T-cell (primary cell): ENCODE data around the gene ATP9B. TPM values are rescaled to one million over a fixed set of nuclear protein-coding genes. Genes with fewer than 3 reads are reported as not detected.

Source experiments
- ATAC-seq, 4 experiments: fragments of 200-7000 bp in 3 of 4; fragments of 150-1000 bp in 1 of 4; cut with Tn5 transposase; replicated peaks in 1 of 4; 1 replicate in 3 of 4; 2 replicates in 1 of 4; pipeline ENCODE4 v1.10.0; 2021; ENCODE audit warnings: moderate library complexity in 3 of 4, mild to moderate bottlenecking in 2 of 4, moderate number of reproducible peaks in 1 of 4
- CTCF ChIA-PET, 2 donors: fragments of 300-600 bp; sonication (Branson Sonifier 250); formaldehyde crosslinking; loops; one replicate each; lab custom pipeline; 2022; ENCODE audit warnings: antibody characterized with exemption in 2 of 2; lab: Charles Lee
- POLR2A ChIA-PET, 2 donors: fragments of 300-600 bp; sonication (Branson Sonifier 250); formaldehyde crosslinking; loops; one replicate each; lab custom pipeline; 2022; ENCODE audit warnings: antibody characterized with exemption in 2 of 2; lab: Charles Lee
- DNase-seq, 35 experiments: peaks; one replicate each; pipeline versions ENCODE4 v3.0.0 to v3.0.0-alpha.2; 2013 to 2023
- H3K27ac ChIP-seq: one replicate; pipeline ENCODE4 v1.5.1; 2013; ENCODE audit warnings: low read length
- H3K27me3 ChIP-seq, 2 experiments: replicated peaks in 1 of 2; 1 replicate in 1 of 2; 2 replicates in 1 of 2; pipeline versions ENCODE4 v1.6.1 to v1.7.0; 2013; ENCODE audit warnings: low read length in 1 of 2, mixed read lengths in 1 of 2; ENCODE audit not compliant: control insufficient read depth in 2 of 2, insufficient read depth in 2 of 2; ENCODE audit errors: extremely low read depth in 1 of 2
- H3K36me3 ChIP-seq, 2 donors: 1 replicate in 1 of 2; 2 replicates in 1 of 2; pipeline versions ENCODE4 v1.6.1 to v1.7.0; 2013; ENCODE audit warnings: low read length in 1 of 2; ENCODE audit not compliant: control insufficient read depth in 2 of 2, insufficient read depth in 1 of 2; ENCODE audit errors: extremely low read depth in 1 of 2
- H3K4me1 ChIP-seq, 2 experiments: 1 replicate in 1 of 2; 2 replicates in 1 of 2; pipeline versions ENCODE4 v1.6.1 to v1.7.0; 2013; ENCODE audit warnings: low read length in 2 of 2, mixed read lengths in 1 of 2; ENCODE audit not compliant: insufficient read depth in 2 of 2, control insufficient read depth in 1 of 2; ENCODE audit errors: extremely low read depth in 1 of 2
- H3K4me3 ChIP-seq, 2 donors: 1 replicate in 1 of 2; 2 replicates in 1 of 2; pipeline versions ENCODE4 v1.5.1 to v1.7.0; 2013; ENCODE audit warnings: mild to moderate bottlenecking in 2 of 2, low read length in 1 of 2, moderate library complexity in 1 of 2; ENCODE audit not compliant: control insufficient read depth in 1 of 2; ENCODE audit errors: extremely low read depth in 1 of 2
- H3K9me3 ChIP-seq: 2 replicates; pipeline ENCODE4 v1.7.0; 2013
- H3K27ac Mint-ChIP-seq, 2 donors: one replicate each; pipeline ENCODE4 v1.8.0; 2020 to 2021; ENCODE audit warnings: mild to moderate bottlenecking in 2 of 2, mixed read lengths in 2 of 2
- H3K27me3 Mint-ChIP-seq, 2 donors: one replicate each; pipeline ENCODE4 v1.8.0; 2021 to 2022; ENCODE audit warnings: mixed read lengths in 2 of 2
- H3K36me3 Mint-ChIP-seq: one replicate; pipeline ENCODE4 v1.8.0; 2021; ENCODE audit warnings: mixed read lengths
- H3K4me1 Mint-ChIP-seq, 3 donors: one replicate each; pipeline ENCODE4 v1.8.0; 2020 to 2022; ENCODE audit warnings: mixed read lengths in 3 of 3, mild to moderate bottlenecking in 1 of 3
- H3K4me3 Mint-ChIP-seq, 3 donors: one replicate each; pipeline ENCODE4 v1.8.0; 2020 to 2022; ENCODE audit warnings: mild to moderate bottlenecking in 3 of 3, mixed read lengths in 3 of 3, moderate library complexity in 3 of 3
- H3K9me3 Mint-ChIP-seq, 3 donors: one replicate each; pipeline ENCODE4 v1.8.0; 2020 to 2022; ENCODE audit warnings: mixed read lengths in 3 of 3
- WGBS: methylation state at CpG from one replicate; pipeline ENCODE4 v1.1.5; 2013; ENCODE audit warnings: missing lambda C conversion rate; ENCODE audit not compliant: insufficient coverage; 5-methylcytosine and 5-hydroxymethylcytosine counted together
- total RNA-seq, 35 experiments: library from RNA in 6 of 35; stranded (reverse) in 6 of 35; fragments of 120-200 nt in 1 of 35; gene quantifications; one replicate each; pipeline versions ENCODE4 v1.2.1 to v1.2.4 and lab custom pipeline; 2013 to 2026

The ATP9B gene, protein sequence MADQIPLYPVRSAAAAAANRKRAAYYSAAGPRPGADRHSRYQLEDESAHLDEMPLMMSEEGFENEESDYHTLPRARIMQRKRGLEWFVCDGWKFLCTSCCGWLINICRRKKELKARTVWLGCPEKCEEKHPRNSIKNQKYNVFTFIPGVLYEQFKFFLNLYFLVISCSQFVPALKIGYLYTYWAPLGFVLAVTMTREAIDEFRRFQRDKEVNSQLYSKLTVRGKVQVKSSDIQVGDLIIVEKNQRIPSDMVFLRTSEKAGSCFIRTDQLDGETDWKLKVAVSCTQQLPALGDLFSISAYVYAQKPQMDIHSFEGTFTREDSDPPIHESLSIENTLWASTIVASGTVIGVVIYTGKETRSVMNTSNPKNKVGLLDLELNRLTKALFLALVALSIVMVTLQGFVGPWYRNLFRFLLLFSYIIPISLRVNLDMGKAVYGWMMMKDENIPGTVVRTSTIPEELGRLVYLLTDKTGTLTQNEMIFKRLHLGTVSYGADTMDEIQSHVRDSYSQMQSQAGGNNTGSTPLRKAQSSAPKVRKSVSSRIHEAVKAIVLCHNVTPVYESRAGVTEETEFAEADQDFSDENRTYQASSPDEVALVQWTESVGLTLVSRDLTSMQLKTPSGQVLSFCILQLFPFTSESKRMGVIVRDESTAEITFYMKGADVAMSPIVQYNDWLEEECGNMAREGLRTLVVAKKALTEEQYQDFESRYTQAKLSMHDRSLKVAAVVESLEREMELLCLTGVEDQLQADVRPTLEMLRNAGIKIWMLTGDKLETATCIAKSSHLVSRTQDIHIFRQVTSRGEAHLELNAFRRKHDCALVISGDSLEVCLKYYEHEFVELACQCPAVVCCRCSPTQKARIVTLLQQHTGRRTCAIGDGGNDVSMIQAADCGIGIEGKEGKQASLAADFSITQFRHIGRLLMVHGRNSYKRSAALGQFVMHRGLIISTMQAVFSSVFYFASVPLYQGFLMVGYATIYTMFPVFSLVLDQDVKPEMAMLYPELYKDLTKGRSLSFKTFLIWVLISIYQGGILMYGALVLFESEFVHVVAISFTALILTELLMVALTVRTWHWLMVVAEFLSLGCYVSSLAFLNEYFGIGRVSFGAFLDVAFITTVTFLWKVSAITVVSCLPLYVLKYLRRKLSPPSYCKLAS
- 10 to 100 TPM; 54.1 to 95.2 (median 65.4) TPM for total RNA-seq
- total RNA-seq (2013) = 57.6 TPM
- 32.6 to 108 (median 70.7) reads per million in 29 experiments for total RNA-seq (lab: John Stamatoyannopoulos, UW)

- under 1% methylated on average over 111 of the region's 112 CpGs for WGBS
- H3K36me3 ChIP-seq = no peaks in the 10 kb centered on the region
- peak within 1 kb of the TSS; percentile 98 to 99 for H3K27ac Mint-ChIP-seq
- no peaks in the 10 kb centered on the region for H3K27me3 ChIP-seq
- CTCF ChIA-PET = no interaction called here
- peak within 1 kb of the TSS; percentile 73 to 83 for H3K4me3 ChIP-seq
- H3K4me1 Mint-ChIP-seq = peaks cover 48 to 57% (median 48%) of the 10 kb centered on the region in 3 donors
- DNase-seq (peak; percentile 92 to 100 (median 97)), ATAC-seq (peak; percentile 82 to 86 (median 84))
- peaks cover 26% of the 10 kb centered on the region for H3K36me3 Mint-ChIP-seq
- H3K4me1 ChIP-seq = peaks cover 15 to 18% of the 10 kb centered on the region in 2 experiments
- no peaks in the 10 kb centered on the region for H3K9me3 ChIP-seq
- POLR2A ChIA-PET = interaction anchor here (0.6 to 1.2 kb wide), 3 partner anchors 31 to 964 kb away, joined by 3 to 5 read pairs (median 4); no protein-coding TSS in a partner anchor
- peaks cover 4 to 11% of the 10 kb centered on the region in 2 donors for H3K27me3 Mint-ChIP-seq
- H3K4me3 Mint-ChIP-seq = peak within 1 kb of the TSS; percentile 85 to 93 (median 92)
- peaks cover 0 to 14% (median 0%) of the 10 kb centered on the region in 3 donors for H3K9me3 Mint-ChIP-seq
- peak within 1 kb of the TSS; percentile 88 for H3K27ac ChIP-seq
Measured at GRCh38 chr18:79068937-79069716, at the start of gene ATP9B. Gene ATP9B, plus strand, starts transcription at chr18:79069394. Its CDS starts 17 bp downstream, at chr18:79069411.

GRCh38 chr18:79019881-79020280, 49.3 kb upstream of the ATP9B start:
- Histone ChIP-seq H3K36me3 (no peaks in the 10 kb centered on the region), H3K27ac (no peak overlapping the region), H3K4me3 (no peak overlapping the region), H3K9me3 (no peaks in the 10 kb centered on the region), H3K27me3 (peaks cover 0 to 40% of the 10 kb centered on the region in 2 experiments), H3K4me1 (no peaks in the 10 kb centered on the region)
- Mint-ChIP-seq H3K4me3 (no peak overlapping the region), H3K27ac (no peak overlapping the region), H3K4me1 (no peaks in the 10 kb centered on the region), H3K36me3 (no peaks in the 10 kb centered on the region), H3K9me3 (no peaks in the 10 kb centered on the region), H3K27me3 (peaks cover 9 to 31% of the 10 kb centered on the region in 2 donors)
- ATAC-seq = no peak
- DNase-seq = no peak
- WGBS = 83% methylated on average over 3 of the region's 7 CpGs
- POLR2A ChIA-PET = no interaction called here
- CTCF ChIA-PET = no interaction called here

- Histone ChIP-seq H3K36me3 (no peaks in the 10 kb centered on the region), H3K4me3 (no peak overlapping the region), H3K27me3 (peaks cover 0 to 44% of the 10 kb centered on the region in 2 experiments), H3K9me3 (no peaks in the 10 kb centered on the region), H3K27ac (no peak overlapping the region), H3K4me1 (no peaks in the 10 kb centered on the region)
- Mint-ChIP-seq H3K27me3 (peaks cover 10 to 27% of the 10 kb centered on the region in 2 donors), H3K36me3 (no peaks in the 10 kb centered on the region), H3K4me1 (no peaks in the 10 kb centered on the region), H3K4me3 (no peak overlapping the region), H3K27ac (no peak overlapping the region), H3K9me3 (peaks cover under 1 to 5% (median 1%) of the 10 kb centered on the region in 3 donors)
- ATAC-seq (no peak), DNase-seq (no peak)
- WGBS = 87% methylated on average over 16 of the region's 25 CpGs
- ChIA-PET POLR2A (no interaction called here), CTCF (no interaction called here)
Measured at GRCh38 chr18:79022603-79023002, 46.6 kb upstream of the ATP9B start.

DNA sequence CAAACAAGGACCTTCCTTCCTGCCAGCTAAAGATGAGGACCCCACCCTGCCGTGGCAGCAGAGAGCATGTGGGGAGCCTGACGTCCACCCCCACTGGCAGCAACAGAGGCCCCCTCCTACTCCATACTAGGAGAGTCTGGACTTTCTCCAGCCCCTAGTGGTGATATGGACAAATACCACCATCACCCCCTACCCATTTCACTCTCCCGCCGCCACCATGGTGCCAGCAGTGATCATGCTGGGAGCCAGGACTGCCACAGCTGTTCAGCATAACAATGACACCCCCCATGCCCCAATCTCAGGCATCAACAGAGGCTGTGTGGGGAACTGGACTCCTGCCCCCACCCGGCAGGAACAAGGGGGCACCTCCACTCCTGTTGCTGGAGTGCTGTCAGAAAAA, 42.7 kb upstream of the ATP9B start:
- CTCF ChIA-PET = no interaction called here
- Histone ChIP-seq H3K9me3 (no peaks in the 10 kb centered on the region), H3K27ac (no peak overlapping the region), H3K27me3 (peaks cover 0 to 19% of the 10 kb centered on the region in 2 experiments), H3K4me1 (no peaks in the 10 kb centered on the region), H3K4me3 (no peak overlapping the region), H3K36me3 (no peaks in the 10 kb centered on the region)
- Mint-ChIP-seq H3K27me3 (peaks cover 13 to 15% of the 10 kb centered on the region in 2 donors), H3K4me3 (no peak overlapping the region), H3K27ac (no peak overlapping the region), H3K4me1 (no peaks in the 10 kb centered on the region), H3K9me3 (peaks cover 12 to 24% (median 16%) of the 10 kb centered on the region in 3 donors), H3K36me3 (no peaks in the 10 kb centered on the region)
- DNase-seq = no peak
- WGBS = 67% methylated on average over 2 of the region's 5 CpGs
- POLR2A ChIA-PET = no interaction called here
- ATAC-seq = no peak

GRCh38 chr18:79030680-79031079, 38.5 kb upstream of the ATP9B start:
- Mint-ChIP-seq H3K9me3 (peaks cover 12 to 24% (median 13%) of the 10 kb centered on the region in 3 donors), H3K36me3 (no peaks in the 10 kb centered on the region), H3K4me3 (no peak overlapping the region), H3K4me1 (no peaks in the 10 kb centered on the region), H3K27me3 (peaks cover 8 to 16% of the 10 kb centered on the region in 2 donors), H3K27ac (no peak overlapping the region)
- H3K9me3 ChIP-seq = no peaks in the 10 kb centered on the region
- no peaks in the 10 kb centered on the region for H3K36me3 ChIP-seq
- ChIA-PET POLR2A (no interaction called here), CTCF (no interaction called here)
- ATAC-seq = no peak
- H3K27me3 ChIP-seq = peaks cover 0 to 7% of the 10 kb centered on the region in 2 experiments
- no peaks in the 10 kb centered on the region for H3K4me1 ChIP-seq
- 100% methylated on average over 4 of the region's 9 CpGs for WGBS
- no peak overlapping the region for H3K27ac ChIP-seq
- no peak overlapping the region for H3K4me3 ChIP-seq
- no peak for DNase-seq
